AG09309 (cell line): ENCODE data around the gene SRPK2.

Experiments used
- DNase-seq: peaks from one replicate; pipeline ENCODE4 v3.0.0-alpha.2; 2010; ENCODE audit warnings: low read depth
- H3K4me3 ChIP-seq: 2 replicates; pipeline ENCODE4 v1.5.1; 2011; ENCODE audit warnings: mild to moderate bottlenecking, low read depth, low read length, moderate library complexity; ENCODE audit not compliant: control insufficient read depth
- CTCF ChIP-seq: IDR thresholded peaks from 2 replicates; pipeline ENCODE4 v1.5.1; 2011; ENCODE audit warnings: mild to moderate bottlenecking, low read depth, low read length, inconsistent platforms; ENCODE audit not compliant: insufficient read depth, control insufficient read depth; ENCODE audit errors: missing control alignments

Gene SRPK2

GRCh38 chr7:105133358-105133757 is 255.4 kb downstream of the SRPK2 start:
- TF ChIP-seq CTCF: no peak
- no peak overlapping the region for H3K4me3 ChIP-seq
- DNase-seq: no peak

GRCh38 chr7:105132835-105133234 is 255.9 kb downstream of the SRPK2 start:
- no peak for DNase-seq
- TF ChIP-seq CTCF: no peak
- no peak overlapping the region for H3K4me3 ChIP-seq

GRCh38 chr7:105132335-105132734 is 256.4 kb downstream of the SRPK2 start:
- DNase-seq: no peak
- no peak overlapping the region for H3K4me3 ChIP-seq
- TF ChIP-seq CTCF: no peak

- no peak for TF ChIP-seq CTCF
- no peak overlapping the region for H3K4me3 ChIP-seq
- DNase-seq: no peak
These were observed 256.8 kb downstream of the SRPK2 start for GRCh38 chr7:105131890-105132289.

GRCh38 chr7:105131033-105131656 is 257.6 kb downstream of the SRPK2 start:
- no peak for DNase-seq
- no peak for TF ChIP-seq CTCF
- no peak overlapping the region for H3K4me3 ChIP-seq

GRCh38 chr7:105130580-105130979 is 258.1 kb downstream of the SRPK2 start:
- no peak overlapping the region for H3K4me3 ChIP-seq
- no peak for TF ChIP-seq CTCF
- DNase-seq: no peak

- no peak for TF ChIP-seq CTCF
- H3K4me3 ChIP-seq: no peak overlapping the region
- no peak for DNase-seq
These were observed 258.7 kb downstream of the SRPK2 start for GRCh38 chr7:105130048-105130447.
